A549 (cell line): Measurements from ENCODE around the gene C8G.

ENCODE experiments used
- GATA3 ChIP-seq: IDR thresholded peaks from 2 replicates; pipeline ENCODE4 v1.6.1; 2012; ENCODE audit warnings: borderline replicate concordance
- POLR2A ChIP-seq: IDR thresholded peaks from 2 replicates; pipeline ENCODE4 v1.6.1; 2012; ENCODE audit warnings: mild to moderate bottlenecking, low read length
- TF ChIP-seq, protein P1 (sequence below): fragments of >200 bp; sonication (Bioruptor Twin); formaldehyde crosslinking; IDR thresholded peaks from 3 replicates; pipeline ENCODE4 v1.5.1; 2016

- TF ChIP-seq, protein P1, sequence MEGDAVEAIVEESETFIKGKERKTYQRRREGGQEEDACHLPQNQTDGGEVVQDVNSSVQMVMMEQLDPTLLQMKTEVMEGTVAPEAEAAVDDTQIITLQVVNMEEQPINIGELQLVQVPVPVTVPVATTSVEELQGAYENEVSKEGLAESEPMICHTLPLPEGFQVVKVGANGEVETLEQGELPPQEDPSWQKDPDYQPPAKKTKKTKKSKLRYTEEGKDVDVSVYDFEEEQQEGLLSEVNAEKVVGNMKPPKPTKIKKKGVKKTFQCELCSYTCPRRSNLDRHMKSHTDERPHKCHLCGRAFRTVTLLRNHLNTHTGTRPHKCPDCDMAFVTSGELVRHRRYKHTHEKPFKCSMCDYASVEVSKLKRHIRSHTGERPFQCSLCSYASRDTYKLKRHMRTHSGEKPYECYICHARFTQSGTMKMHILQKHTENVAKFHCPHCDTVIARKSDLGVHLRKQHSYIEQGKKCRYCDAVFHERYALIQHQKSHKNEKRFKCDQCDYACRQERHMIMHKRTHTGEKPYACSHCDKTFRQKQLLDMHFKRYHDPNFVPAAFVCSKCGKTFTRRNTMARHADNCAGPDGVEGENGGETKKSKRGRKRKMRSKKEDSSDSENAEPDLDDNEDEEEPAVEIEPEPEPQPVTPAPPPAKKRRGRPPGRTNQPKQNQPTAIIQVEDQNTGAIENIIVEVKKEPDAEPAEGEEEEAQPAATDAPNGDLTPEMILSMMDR, result no peak
- TF ChIP-seq GATA3 (no peak), POLR2A (no peak)
Measured at GRCh38 chr9:136946228-136947027, 1.4 kb downstream of the C8G start.
